Measurements from ENCODE around the gene TLCD3B. TPM values are rescaled to one million over a fixed set of nuclear protein-coding genes. Genes with fewer than 3 reads are reported as not detected.

Gene TLCD3B
- total and polyA plus RNA-seq, 9 of the 15 experiments (the other 6 are each of a cell fraction or from before 2014, with no cell fraction given) = 0.10 to 0.52 (median 0.23) TPM; not detected in 4

GRCh38 chr16:30005341-30006094 lies 25.6 kb downstream of the TLCD3B start (continued):
- TF ChIP-seq TBL1XR1 (IDR thresholded peaks at IDR 0.05; ENCODE audit: low read length in 2 of 2) (no peak), RBFOX2 (IDR thresholded peaks at IDR 0.05; ENCODE audit: low read depth, low read length) (peak; percentile 46; the same call in 1 of the 2 replicates), ZBTB7A (IDR thresholded peaks at IDR 0.05; ENCODE audit: borderline replicate concordance, control insufficient read depth, low read depth, low read length) (peak; percentile 47; the same call in 1 of the 2 replicates), MITF (IDR thresholded peaks at IDR 0.05) (no peak), ZNF347 (CRISPR knock-in tag; IDR thresholded peaks at IDR 0.05; ENCODE audit: low read depth) (no peak), RAD21 (CRISPR knock-in tag; conservative IDR thresholded peaks at IDR 0.05 in 1 of 2, IDR thresholded peaks at IDR 0.05 in 1 of 2) (peak; percentile 73 to 80), HLTF (IDR thresholded peaks at IDR 0.05) (no peak), YY1 (IDR thresholded peaks at IDR 0.05; ENCODE audit: borderline replicate concordance in 1 of 3, control insufficient read depth in 1 of 3, extremely low read depth in 1 of 3, insufficient read depth in 3 of 3, insufficient read length in 1 of 3, insufficient replicate concordance in 2 of 3, low read depth in 1 of 3, low read length in 2 of 3) (peak; percentile 15 to 85 (median 77)), XRCC5 (IDR thresholded peaks at IDR 0.05; ENCODE audit: low read depth, low read length) (peak; percentile 53; the same call in 1 of the 2 replicates), CTCF (IDR thresholded peaks at IDR 0.05 in 2 of 3, conservative IDR thresholded peaks at IDR 0.05 in 1 of 3; ENCODE audit: insufficient read depth in 2 of 3, low read depth in 1 of 3, low read length in 3 of 3) (peak; percentile 88), SMC3 (conservative IDR thresholded peaks at IDR 0.05; ENCODE audit: insufficient read depth, low read depth, low read length) (peak; percentile 58), MAZ (CRISPR knock-in tag; conservative IDR thresholded peaks at IDR 0.05 in 1 of 2, IDR thresholded peaks at IDR 0.05 in 1 of 2) (peak; percentile 35 to 69; a peak in 1 of 4 replicates)
- TF ChIP-seq, protein P1, sequence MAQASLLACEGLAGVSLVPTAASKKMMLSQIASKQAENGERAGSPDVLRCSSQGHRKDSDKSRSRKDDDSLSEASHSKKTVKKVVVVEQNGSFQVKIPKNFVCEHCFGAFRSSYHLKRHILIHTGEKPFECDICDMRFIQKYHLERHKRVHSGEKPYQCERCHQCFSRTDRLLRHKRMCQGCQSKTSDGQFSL (CRISPR knock-in tag; IDR thresholded peaks at IDR 0.05) = peak; percentile 79; the same call in 1 of the 2 replicates
- TF ChIP-seq, protein P1 (tag; IDR thresholded peaks at IDR 0.05) = no peak
- TF ChIP-seq, protein P2, sequence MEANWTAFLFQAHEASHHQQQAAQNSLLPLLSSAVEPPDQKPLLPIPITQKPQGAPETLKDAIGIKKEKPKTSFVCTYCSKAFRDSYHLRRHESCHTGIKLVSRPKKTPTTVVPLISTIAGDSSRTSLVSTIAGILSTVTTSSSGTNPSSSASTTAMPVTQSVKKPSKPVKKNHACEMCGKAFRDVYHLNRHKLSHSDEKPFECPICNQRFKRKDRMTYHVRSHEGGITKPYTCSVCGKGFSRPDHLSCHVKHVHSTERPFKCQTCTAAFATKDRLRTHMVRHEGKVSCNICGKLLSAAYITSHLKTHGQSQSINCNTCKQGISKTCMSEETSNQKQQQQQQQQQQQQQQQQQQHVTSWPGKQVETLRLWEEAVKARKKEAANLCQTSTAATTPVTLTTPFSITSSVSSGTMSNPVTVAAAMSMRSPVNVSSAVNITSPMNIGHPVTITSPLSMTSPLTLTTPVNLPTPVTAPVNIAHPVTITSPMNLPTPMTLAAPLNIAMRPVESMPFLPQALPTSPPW (CRISPR knock-in tag; IDR thresholded peaks at IDR 0.05) = peak; percentile 42; the same call in 1 of the 2 replicates

Measured in K562 (cell line).